PC-3 (cell line): ENCODE measurements around the gene SLC35D1. TPM values are rescaled to one million over a fixed set of nuclear protein-coding genes. Genes with fewer than 3 reads are reported as not detected.
"Not testable (repeated sequence)": the region's sequence is repeated elsewhere in the genome, so short reads cannot be mapped to it uniquely, and the experiment has no call there.

Source experiments
- ATAC-seq: fragments of 200-7000 bp; cut with Tn5 transposase; 2 replicates; pipeline ENCODE4 v1.9.1; 2020; ENCODE audit warnings: mild to moderate bottlenecking, moderate library complexity
- BruUV-seq: library from RNA; stranded (reverse); fragments of 400-500 nt; replicated peaks from 2 replicates; lab custom pipeline; 2021; lab: Mats Ljungman, UMichigan
- CTCF ChIA-PET: fragments of 300-600 bp; sonication (Branson Sonifier 250); formaldehyde crosslinking; loops from one replicate; lab custom pipeline; 2022; ENCODE audit warnings: antibody characterized with exemption; lab: Charles Lee
- POLR2A ChIA-PET: fragments of 300-600 bp; sonication (Branson Sonifier 250); formaldehyde crosslinking; loops from one replicate; lab custom pipeline; 2022; ENCODE audit warnings: antibody characterized with exemption; ENCODE audit not compliant: unreplicated experiment; lab: Charles Lee
- DNase-seq: peaks from one replicate; pipeline ENCODE4 v3.0.0-alpha.2; 2015
- H2AFZ ChIP-seq: fragments of 300-600 bp; sonication (generic); 2 replicates; pipeline ENCODE4 v1.6.0; 2016; ENCODE audit warnings: antibody characterized with exemption, low read length
- H3F3A ChIP-seq: fragments of 300-600 bp; sonication (generic); one replicate; pipeline ENCODE4 v1.6.0; 2017; ENCODE audit warnings: antibody characterized with exemption, low read length, control low read depth, mild to moderate bottlenecking; ENCODE audit not compliant: unreplicated experiment
- H3K27ac ChIP-seq: fragments of 300-600 bp; sonication (generic); 2 replicates; pipeline ENCODE4 v1.5.1; 2016; ENCODE audit warnings: mild to moderate bottlenecking, low read length
- H3K27me3 ChIP-seq: fragments of 300-600 bp; sonication (generic); 2 replicates; pipeline ENCODE4 v1.6.1; 2016; ENCODE audit warnings: low read length, mixed read lengths
- H3K36me3 ChIP-seq: fragments of 300-600 bp; sonication (generic); 2 replicates; pipeline ENCODE4 v1.6.1; 2016; ENCODE audit warnings: low read depth, mixed run types, low read length, mixed read lengths
- H3K4me1 ChIP-seq: fragments of 300-600 bp; sonication (generic); 2 replicates; pipeline ENCODE4 v1.5.1; 2016; ENCODE audit warnings: low read length; ENCODE audit not compliant: insufficient read depth
- H3K4me2 ChIP-seq: fragments of 300-600 bp; sonication (generic); 2 replicates; pipeline ENCODE4 v1.6.0; 2016; ENCODE audit warnings: low read length
- H3K4me3 ChIP-seq: fragments of 300-600 bp; sonication (generic); 2 replicates; pipeline ENCODE4 v1.5.1; 2016; ENCODE audit warnings: mild to moderate bottlenecking, low read length, mixed read lengths
- H3K79me2 ChIP-seq: fragments of 300-600 bp; sonication (generic); 2 replicates; pipeline ENCODE4 v1.6.1; 2017; ENCODE audit warnings: low read length, mixed read lengths
- H3K9ac ChIP-seq: fragments of 300-600 bp; sonication (generic); 2 replicates; pipeline ENCODE4 v1.6.0; 2016; ENCODE audit warnings: mild to moderate bottlenecking, low read length
- H3K9me2 ChIP-seq: fragments of 300-600 bp; sonication (generic); replicated peaks from 2 replicates; pipeline ENCODE4 v1.6.1; 2016; ENCODE audit warnings: mixed run types, low read length, mixed read lengths
- H3K9me3 ChIP-seq: fragments of 300-600 bp; sonication (generic); 2 replicates; pipeline ENCODE4 v1.6.1; 2016; ENCODE audit warnings: low read length, mixed read lengths
- H4K20me1 ChIP-seq: fragments of 300-600 bp; sonication (generic); 2 replicates; pipeline ENCODE4 v1.6.1; 2016; ENCODE audit warnings: low read length, mixed read lengths
- EZH2 ChIP-seq: fragments of 300-600 bp; sonication (generic); IDR thresholded peaks from one replicate; pipeline ENCODE4 v1.6.1; 2017; ENCODE audit warnings: antibody characterized with exemption, mild to moderate bottlenecking, low read length; ENCODE audit not compliant: unreplicated experiment
- EZH2phosphoT487 ChIP-seq: fragments of 300-600 bp; sonication (generic); IDR thresholded peaks from 2 replicates; pipeline ENCODE4 v1.6.1; 2018; ENCODE audit warnings: mild to moderate bottlenecking, antibody characterized with exemption, low read length, borderline replicate concordance
- intact Hi-C: fragments of 100-400 bp; cut with micrococcal nuclease; formaldehyde crosslinking; loops from 2 replicates; pipeline ENCODE4 v1.9.0; 2023
- total RNA-seq: library from RNA; depleted of rRNA; stranded (reverse); fragments of >200 nt; gene quantifications from 2 replicates; pipeline ENCODE4 v1.2.3, GENCODE V29; 2014
- TF ChIP-seq, protein P1 (sequence below): fragments of 300-600 bp; sonication (generic); conservative IDR thresholded peaks from 2 replicates; pipeline ENCODE4 v1.5.1; 2017; ENCODE audit warnings: antibody characterized with exemption, low read depth, mild to moderate bottlenecking, low read length

Gene SLC35D1
- total RNA-seq, 1 experiment from 2014 or later = 6.1 TPM

DNA sequence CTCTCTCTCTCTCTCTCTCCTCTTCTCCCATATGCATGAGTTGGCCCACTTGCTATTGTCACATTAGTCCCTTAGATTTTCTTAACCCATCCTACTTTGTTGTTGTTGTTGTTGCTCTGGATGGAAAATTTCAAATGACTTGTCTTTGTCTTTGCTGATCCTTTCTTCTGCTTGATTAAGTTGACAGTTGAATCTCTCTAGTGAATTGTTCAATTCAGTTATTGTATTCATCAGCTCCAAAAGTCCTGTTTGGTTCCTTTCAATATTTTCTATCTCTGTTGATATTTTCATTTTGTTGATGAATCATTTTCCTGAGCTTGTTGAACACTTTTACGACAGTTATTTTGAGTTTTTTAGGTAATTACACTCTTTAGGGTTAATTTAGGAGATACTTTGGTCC, 18.8 kb upstream of the SLC35D1 start:
- H3K27ac ChIP-seq = no peak overlapping the region
- no peak overlapping the region for H3K4me2 ChIP-seq
- H3K79me2 ChIP-seq = no peaks in the 10 kb centered on the region
- no TSS peak for BruUV-seq
- ChIA-PET CTCF (no interaction called here), POLR2A (no interaction called here)
- H3K9me2 ChIP-seq = 0 out of 2 replicates have a peak, but pooled peaks cover 7% of the 10 kb centered on the region
- H3K4me3 ChIP-seq = no peak overlapping the region
- DNase-seq = no peak
- no peaks in the 10 kb centered on the region for H3K27me3 ChIP-seq
- no peaks in the 10 kb centered on the region for H3K36me3 ChIP-seq
- no peaks in the 10 kb centered on the region for H3K4me1 ChIP-seq
- no peaks in the 10 kb centered on the region for H3F3A ChIP-seq
- TF ChIP-seq EZH2 = no peak
- TF ChIP-seq, protein P1, sequence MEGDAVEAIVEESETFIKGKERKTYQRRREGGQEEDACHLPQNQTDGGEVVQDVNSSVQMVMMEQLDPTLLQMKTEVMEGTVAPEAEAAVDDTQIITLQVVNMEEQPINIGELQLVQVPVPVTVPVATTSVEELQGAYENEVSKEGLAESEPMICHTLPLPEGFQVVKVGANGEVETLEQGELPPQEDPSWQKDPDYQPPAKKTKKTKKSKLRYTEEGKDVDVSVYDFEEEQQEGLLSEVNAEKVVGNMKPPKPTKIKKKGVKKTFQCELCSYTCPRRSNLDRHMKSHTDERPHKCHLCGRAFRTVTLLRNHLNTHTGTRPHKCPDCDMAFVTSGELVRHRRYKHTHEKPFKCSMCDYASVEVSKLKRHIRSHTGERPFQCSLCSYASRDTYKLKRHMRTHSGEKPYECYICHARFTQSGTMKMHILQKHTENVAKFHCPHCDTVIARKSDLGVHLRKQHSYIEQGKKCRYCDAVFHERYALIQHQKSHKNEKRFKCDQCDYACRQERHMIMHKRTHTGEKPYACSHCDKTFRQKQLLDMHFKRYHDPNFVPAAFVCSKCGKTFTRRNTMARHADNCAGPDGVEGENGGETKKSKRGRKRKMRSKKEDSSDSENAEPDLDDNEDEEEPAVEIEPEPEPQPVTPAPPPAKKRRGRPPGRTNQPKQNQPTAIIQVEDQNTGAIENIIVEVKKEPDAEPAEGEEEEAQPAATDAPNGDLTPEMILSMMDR = no peak
- TF ChIP-seq EZH2phosphoT487 = no peak
- no peak overlapping the region for H2AFZ ChIP-seq
- no peak for ATAC-seq
- intact Hi-C loops = no loop called here
- no peaks in the 10 kb centered on the region for H4K20me1 ChIP-seq
- 0 out of 2 replicates have a peak, but pooled peaks cover 3% of the 10 kb centered on the region for H3K9me3 ChIP-seq
- H3K9ac ChIP-seq = no peak overlapping the region

DNA sequence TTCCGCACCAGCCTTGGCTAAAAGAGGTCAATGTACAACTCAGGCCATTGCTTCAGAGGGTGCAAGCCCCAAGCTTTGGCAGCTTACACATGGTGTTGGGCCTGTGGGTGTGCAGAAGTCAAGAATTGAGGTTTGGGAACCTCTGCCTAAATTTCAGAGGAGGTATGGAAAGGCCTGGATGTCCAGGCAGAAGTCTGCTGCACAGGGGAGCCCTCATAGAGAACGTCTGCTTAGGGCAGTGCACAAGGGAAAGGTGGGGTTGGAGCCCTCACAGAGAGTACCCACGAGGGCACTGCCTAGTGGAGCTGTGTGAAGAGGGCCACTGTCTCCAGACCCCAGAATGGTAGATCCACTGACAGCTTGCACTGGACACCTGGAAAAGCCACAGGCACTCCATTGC, 13.7 kb upstream of the SLC35D1 start:
- H3K4me1 ChIP-seq, H3F3A ChIP-seq, H3K36me3 ChIP-seq, H3K27me3 ChIP-seq, H3K9me3 ChIP-seq, BruUV-seq, intact Hi-C loops, H3K27ac ChIP-seq, H3K9ac ChIP-seq, H3K79me2 ChIP-seq, H2AFZ ChIP-seq, DNase-seq, ATAC-seq, H3K4me3 ChIP-seq, H3K9me2 ChIP-seq, H3K4me2 ChIP-seq, POLR2A ChIA-PET, CTCF ChIA-PET, H4K20me1 ChIP-seq: not testable (repeated sequence)

GRCh38 chr1:67062412-67062811, 8.5 kb upstream of the SLC35D1 start:
- no peaks in the 10 kb centered on the region for H3K9me2 ChIP-seq
- DNase-seq = no peak
- no peaks in the 10 kb centered on the region for H3K36me3 ChIP-seq
- intact Hi-C loops = no loop called here
- no peaks in the 10 kb centered on the region for H3K79me2 ChIP-seq
- H3K27ac ChIP-seq = no peak overlapping the region
- H3F3A ChIP-seq = no peaks in the 10 kb centered on the region
- no peak overlapping the region for H3K4me2 ChIP-seq
- no peak overlapping the region for H3K9ac ChIP-seq
- ChIA-PET CTCF (no interaction called here), POLR2A (no interaction called here)
- TF ChIP-seq EZH2 (no peak), EZH2phosphoT487 (no peak)
- TF ChIP-seq, protein P1 = no peak
- ATAC-seq = no peak
- peaks cover 24% of the 10 kb centered on the region for H3K4me1 ChIP-seq
- H3K27me3 ChIP-seq = no peaks in the 10 kb centered on the region
- BruUV-seq = no TSS peak
- H2AFZ ChIP-seq = no peak overlapping the region
- no peaks in the 10 kb centered on the region; the same call in 1 of the 2 replicates for H3K9me3 ChIP-seq
- no peak overlapping the region for H3K4me3 ChIP-seq
- no peaks in the 10 kb centered on the region for H4K20me1 ChIP-seq
